HUES64 (cell line): ENCODE measurements around the gene P4HB. TPM values are rescaled to one million over a fixed set of nuclear protein-coding genes. Genes with fewer than 3 reads are reported as not detected.
A peak's percentile ranks its signal among the peaks of the same experiment; 100 is the strongest.

Experiments
- H3K27ac ChIP-seq: 2 replicates; pipeline ENCODE4 v1.7.0; 2013; ENCODE audit warnings: low read depth, low read length, inconsistent platforms
- H3K27me3 ChIP-seq: 2 replicates; pipeline ENCODE4 v1.6.1; 2013; ENCODE audit warnings: mild to moderate bottlenecking, low read length; ENCODE audit not compliant: insufficient read depth
- H3K36me3 ChIP-seq: 2 replicates; pipeline ENCODE4 v1.6.1; 2013; ENCODE audit warnings: mild to moderate bottlenecking, low read length; ENCODE audit not compliant: insufficient read depth
- H3K4me1 ChIP-seq: 2 replicates; pipeline ENCODE4 v1.6.1; 2013; ENCODE audit warnings: mild to moderate bottlenecking, low read length, moderate library complexity; ENCODE audit not compliant: insufficient read depth
- H3K4me3 ChIP-seq: 2 replicates; pipeline ENCODE4 v1.5.1; 2013; ENCODE audit warnings: mild to moderate bottlenecking, low read length, moderate library complexity
- H3K9ac ChIP-seq: 2 replicates; pipeline ENCODE4 v1.6.1; 2013; ENCODE audit warnings: mild to moderate bottlenecking, low read depth, low read length
- H3K9me3 ChIP-seq: 2 replicates; pipeline ENCODE4 v1.6.1; 2013; ENCODE audit warnings: low read depth, low read length; ENCODE audit not compliant: insufficient read depth
- WGBS: fragments of 150-250, 120-280 bp; methylation state at CpG from one replicate; pipeline ENCODE4 v1.1.7; 2013; ENCODE audit warnings: missing lambda C conversion rate; 5-methylcytosine and 5-hydroxymethylcytosine counted together
- polyA plus RNA-seq, 2 experiments: library from polyadenylated mRNA; stranded (reverse); fragments of 50-300 nt; gene quantifications; one replicate each; pipeline ENCODE4 v1.2.3, GENCODE V29; 2013

P4HB gene
- polyA plus RNA-seq (2013, experiment 1 of 2) = 276 TPM
- 272 TPM for polyA plus RNA-seq (2013, experiment 2 of 2)

- Histone ChIP-seq H3K4me3 (peak within 1 kb of the TSS; percentile 89), H3K4me1 (0 out of 2 replicates have a peak, but pooled peaks cover 5% of the 10 kb centered on the region), H3K27ac (peak within 1 kb of the TSS; percentile 91), H3K9me3 (no peaks in the 10 kb centered on the region), H3K9ac (peak within 1 kb of the TSS; percentile 91), H3K27me3 (no peaks in the 10 kb centered on the region), H3K36me3 (peaks cover 58% of the 10 kb centered on the region)
- under 1% methylated on average over 95 of the region's 95 CpGs for WGBS
Observed at GRCh38 chr17:81859906-81860755, at the start of gene P4HB. Gene P4HB, minus strand, starts transcription at chr17:81860535. Its CDS starts 64 bp downstream, at chr17:81860471.

- WGBS = 94% methylated on average over 12 of the region's 12 CpGs
- Histone ChIP-seq H3K4me1 (no peaks in the 10 kb centered on the region), H3K36me3 (peaks cover 23% of the 10 kb centered on the region), H3K4me3 (no peak overlapping the region), H3K27ac (no peak overlapping the region), H3K9me3 (no peaks in the 10 kb centered on the region), H3K9ac (no peak overlapping the region), H3K27me3 (peaks cover 10% of the 10 kb centered on the region)
Observed at GRCh38 chr17:81909231-81909630, 48.9 kb upstream of the P4HB start.

- no peaks in the 10 kb centered on the region for H3K4me1 ChIP-seq
- H3K27me3 ChIP-seq = peaks cover 10% of the 10 kb centered on the region
- no peak overlapping the region for H3K9ac ChIP-seq
- 95% methylated on average over 11 of the region's 11 CpGs for WGBS
- no peak overlapping the region for H3K4me3 ChIP-seq
- H3K9me3 ChIP-seq = no peaks in the 10 kb centered on the region
- H3K36me3 ChIP-seq = peaks cover 19% of the 10 kb centered on the region
- no peak overlapping the region for H3K27ac ChIP-seq
Observed at GRCh38 chr17:81908793-81909192, 48.5 kb upstream of the P4HB start.

GRCh38 chr17:81907219-81908145 lies 47.1 kb upstream of the P4HB start:
- 0 out of 2 replicates have a peak, but pooled peaks cover 7% of the 10 kb centered on the region for H3K36me3 ChIP-seq
- H3K4me1 ChIP-seq = no peaks in the 10 kb centered on the region
- H3K9ac ChIP-seq = no peak overlapping the region
- H3K9me3 ChIP-seq = no peaks in the 10 kb centered on the region
- H3K27me3 ChIP-seq = peaks cover 16% of the 10 kb centered on the region
- H3K27ac ChIP-seq = no peak overlapping the region
- H3K4me3 ChIP-seq = no peak overlapping the region
- 94% methylated on average over 26 of the region's 26 CpGs for WGBS

- Histone ChIP-seq H3K9me3 (no peaks in the 10 kb centered on the region), H3K4me1 (no peaks in the 10 kb centered on the region), H3K9ac (no peak overlapping the region), H3K27me3 (peaks cover 25% of the 10 kb centered on the region), H3K27ac (no peak overlapping the region), H3K36me3 (0 out of 2 replicates have a peak, but pooled peaks cover 7% of the 10 kb centered on the region), H3K4me3 (no peak overlapping the region)
- WGBS = 91% methylated on average over 15 of the region's 15 CpGs
Observed at GRCh38 chr17:81906476-81907218, 46.3 kb upstream of the P4HB start.

- Histone ChIP-seq H3K4me3 (no peak overlapping the region), H3K9ac (no peak overlapping the region), H3K36me3 (0 out of 2 replicates have a peak, but pooled peaks cover 7% of the 10 kb centered on the region), H3K27me3 (peaks cover 31% of the 10 kb centered on the region), H3K9me3 (no peaks in the 10 kb centered on the region), H3K4me1 (no peaks in the 10 kb centered on the region), H3K27ac (no peak overlapping the region)
- WGBS = 97% methylated on average over 10 of the region's 10 CpGs
Observed at GRCh38 chr17:81905993-81906392, 45.7 kb upstream of the P4HB start.

- Histone ChIP-seq H3K36me3 (0 out of 2 replicates have a peak, but pooled peaks cover 7% of the 10 kb centered on the region), H3K27ac (no peak overlapping the region), H3K27me3 (peaks cover 32% of the 10 kb centered on the region), H3K4me3 (no peak overlapping the region), H3K9me3 (no peaks in the 10 kb centered on the region), H3K9ac (no peak overlapping the region), H3K4me1 (no peaks in the 10 kb centered on the region)
- 93% methylated on average over 16 of the region's 16 CpGs for WGBS
Observed at GRCh38 chr17:81905424-81905875, 45.1 kb upstream of the P4HB start.

GRCh38 chr17:81904600-81905423 lies 44.5 kb upstream of the P4HB start:
- WGBS = 93% methylated on average over 28 of the region's 28 CpGs
- no peaks in the 10 kb centered on the region for H3K4me1 ChIP-seq
- H3K4me3 ChIP-seq = no peak overlapping the region
- no peaks in the 10 kb centered on the region for H3K9me3 ChIP-seq
- no peak overlapping the region for H3K27ac ChIP-seq
- peaks cover 25% of the 10 kb centered on the region for H3K27me3 ChIP-seq
- H3K36me3 ChIP-seq = peaks cover 10% of the 10 kb centered on the region; the same call in 1 of the 2 replicates
- H3K9ac ChIP-seq = no peak overlapping the region

- no peaks in the 10 kb centered on the region for H3K4me1 ChIP-seq
- WGBS = 96% methylated on average over 24 of the region's 24 CpGs
- H3K36me3 ChIP-seq = peaks cover 11% of the 10 kb centered on the region; the same call in 1 of the 2 replicates
- no peak overlapping the region for H3K9ac ChIP-seq
- H3K27me3 ChIP-seq = peaks cover 25% of the 10 kb centered on the region
- no peaks in the 10 kb centered on the region for H3K9me3 ChIP-seq
- no peak overlapping the region for H3K4me3 ChIP-seq
- no peak overlapping the region for H3K27ac ChIP-seq
Observed at GRCh38 chr17:81903896-81904599, 43.7 kb upstream of the P4HB start.
